GM12801 (cell line): ENCODE measurements around the gene PHTF2.

Experiments used
- TF ChIP-seq, protein P1 (sequence below): IDR thresholded peaks from one replicate; pipeline ENCODE4 v1.5.1; 2011; ENCODE audit warnings: control low read depth; ENCODE audit not compliant: insufficient read length; ENCODE audit errors: extremely low read depth

PHTF2 gene

DNA sequence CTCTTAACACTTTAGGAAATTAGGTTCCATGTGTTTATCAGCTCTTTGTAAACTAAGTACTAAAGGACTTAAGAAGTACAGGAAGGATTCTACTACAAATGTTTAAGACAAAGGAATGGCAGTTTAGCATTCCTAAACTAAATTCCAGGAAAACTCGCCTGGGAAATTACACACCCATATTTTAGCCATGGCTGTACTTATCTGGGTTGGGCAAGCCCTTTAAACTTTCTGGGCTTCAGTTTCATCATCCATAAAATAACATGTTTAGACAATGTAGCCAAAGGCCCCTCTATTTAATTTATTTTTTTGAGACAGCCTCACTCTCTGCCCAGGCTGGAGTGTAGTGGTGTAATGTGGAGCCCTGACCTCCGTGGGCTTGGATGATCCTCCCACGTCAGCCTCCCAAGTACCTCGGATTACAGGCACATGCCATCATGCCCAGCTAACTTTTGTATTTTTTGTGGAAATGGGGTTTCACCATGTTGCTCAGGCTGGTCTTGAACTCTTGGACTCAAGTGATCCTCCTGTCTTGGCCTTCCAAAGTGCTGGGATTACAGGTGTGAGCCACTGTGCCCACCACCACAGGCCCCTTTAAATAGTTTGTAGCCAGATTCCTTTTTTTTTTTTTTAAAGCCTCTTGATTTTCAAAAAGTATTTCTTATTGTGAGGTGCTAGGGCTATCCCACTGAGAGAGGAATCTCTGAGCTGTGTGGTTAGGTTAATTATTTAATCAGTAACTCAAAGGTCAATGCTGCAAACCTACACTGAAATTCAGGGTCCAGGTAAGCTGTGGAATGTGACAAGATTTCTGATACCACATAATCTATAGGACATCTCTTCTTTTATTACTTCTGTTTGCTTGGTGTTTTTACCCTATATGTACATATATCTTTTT lies 32.4 kb upstream of the PHTF2 start:
- TF ChIP-seq, protein P1, sequence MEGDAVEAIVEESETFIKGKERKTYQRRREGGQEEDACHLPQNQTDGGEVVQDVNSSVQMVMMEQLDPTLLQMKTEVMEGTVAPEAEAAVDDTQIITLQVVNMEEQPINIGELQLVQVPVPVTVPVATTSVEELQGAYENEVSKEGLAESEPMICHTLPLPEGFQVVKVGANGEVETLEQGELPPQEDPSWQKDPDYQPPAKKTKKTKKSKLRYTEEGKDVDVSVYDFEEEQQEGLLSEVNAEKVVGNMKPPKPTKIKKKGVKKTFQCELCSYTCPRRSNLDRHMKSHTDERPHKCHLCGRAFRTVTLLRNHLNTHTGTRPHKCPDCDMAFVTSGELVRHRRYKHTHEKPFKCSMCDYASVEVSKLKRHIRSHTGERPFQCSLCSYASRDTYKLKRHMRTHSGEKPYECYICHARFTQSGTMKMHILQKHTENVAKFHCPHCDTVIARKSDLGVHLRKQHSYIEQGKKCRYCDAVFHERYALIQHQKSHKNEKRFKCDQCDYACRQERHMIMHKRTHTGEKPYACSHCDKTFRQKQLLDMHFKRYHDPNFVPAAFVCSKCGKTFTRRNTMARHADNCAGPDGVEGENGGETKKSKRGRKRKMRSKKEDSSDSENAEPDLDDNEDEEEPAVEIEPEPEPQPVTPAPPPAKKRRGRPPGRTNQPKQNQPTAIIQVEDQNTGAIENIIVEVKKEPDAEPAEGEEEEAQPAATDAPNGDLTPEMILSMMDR: no peak

DNA sequence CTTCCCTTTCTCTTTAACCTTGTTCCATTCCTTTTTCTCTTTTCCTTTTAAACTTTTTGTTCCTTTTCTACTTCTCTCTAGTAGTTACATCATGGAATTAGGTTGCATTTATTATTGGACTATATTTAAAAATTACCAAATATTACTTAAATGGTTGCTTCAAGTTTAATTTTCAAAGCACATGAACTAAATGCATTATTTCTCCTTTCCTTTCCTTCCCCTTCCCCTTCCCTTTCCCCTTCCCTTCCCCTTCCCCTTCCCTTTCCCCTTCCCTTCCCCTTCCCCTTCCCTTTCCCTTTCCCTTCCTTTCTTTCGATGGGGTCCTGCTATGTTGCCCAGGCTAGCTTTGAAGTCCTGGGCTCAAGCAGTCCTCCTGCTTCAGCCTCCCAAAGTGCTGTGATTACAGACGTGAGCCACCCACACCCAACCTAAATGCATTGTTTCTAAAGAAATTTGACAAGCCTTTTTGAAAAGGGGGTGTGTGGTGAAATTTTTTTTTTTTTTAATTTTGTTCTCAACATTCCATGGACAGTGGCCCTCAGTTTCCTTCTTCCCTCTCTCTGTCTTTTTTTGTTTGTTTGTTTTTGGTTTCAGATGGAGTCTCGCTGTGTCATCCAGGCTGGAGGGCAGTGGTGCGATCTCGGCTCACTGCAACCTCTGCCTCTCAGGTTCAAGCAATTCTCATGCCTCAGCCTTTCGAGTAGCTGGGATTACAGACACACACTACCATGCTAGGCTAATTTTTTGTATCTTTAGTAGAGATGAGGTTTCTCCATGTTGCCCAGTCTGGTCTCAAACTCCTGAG lies 31.6 kb upstream of the PHTF2 start:
- TF ChIP-seq, protein P1: no peak

DNA sequence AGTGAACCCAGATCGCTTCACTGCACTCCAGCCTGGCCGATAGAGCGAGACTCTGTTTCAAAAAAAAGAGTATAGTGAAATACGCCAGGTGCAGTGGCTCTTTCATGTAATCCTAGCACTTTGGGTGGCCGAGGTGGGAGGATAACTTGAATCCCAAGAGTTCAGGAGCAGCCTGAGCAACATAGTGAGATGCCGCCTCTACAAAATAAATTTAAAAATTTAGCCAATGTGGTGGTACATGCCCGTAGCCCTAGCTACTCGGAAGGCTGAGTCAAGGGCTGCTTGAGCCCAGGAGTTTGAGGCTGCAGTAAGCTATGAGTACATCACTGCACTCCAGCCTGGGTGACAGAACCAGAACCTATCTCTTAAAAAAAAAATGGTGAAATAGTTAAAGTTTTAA lies 28.3 kb upstream of the PHTF2 start:
- TF ChIP-seq, protein P1: no peak

DNA sequence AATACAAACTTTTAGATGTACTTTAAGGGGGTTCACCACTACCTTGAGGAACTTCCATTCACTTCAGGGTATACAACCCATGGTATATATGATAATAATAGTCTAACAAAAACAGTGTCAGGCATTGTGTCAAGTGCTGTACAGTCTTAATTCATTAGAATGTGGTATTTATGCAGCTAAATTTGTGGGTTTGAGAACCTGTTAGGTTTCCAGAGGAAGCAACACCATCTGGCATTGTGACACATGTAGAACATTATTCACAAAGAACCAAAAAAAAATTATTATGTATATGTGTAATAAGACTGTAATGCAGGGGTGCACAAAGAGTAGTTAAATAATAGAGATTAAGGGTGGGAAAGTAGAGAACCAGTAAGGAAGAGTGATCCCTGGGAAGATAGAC lies 26.7 kb upstream of the PHTF2 start:
- TF ChIP-seq, protein P1: no peak

DNA sequence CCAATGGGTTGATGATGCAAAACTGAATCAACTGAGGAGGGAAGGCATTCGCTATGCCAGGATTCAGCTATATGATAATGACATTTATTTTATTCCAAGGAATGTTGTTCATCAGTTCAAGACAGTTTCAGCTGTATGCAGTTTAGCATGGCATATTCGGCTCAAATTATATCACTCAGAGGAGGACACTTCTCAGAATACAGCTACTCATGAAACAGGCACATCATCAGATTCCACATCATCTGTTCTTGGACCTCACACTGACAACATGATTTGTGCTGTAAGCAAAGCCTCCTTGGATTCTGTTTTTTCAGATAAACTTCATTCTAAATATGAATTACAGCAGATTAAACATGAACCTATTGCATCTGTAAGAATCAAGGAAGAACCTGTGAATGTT lies 20.0 kb upstream of the PHTF2 start:
- TF ChIP-seq, protein P1: no peak

DNA sequence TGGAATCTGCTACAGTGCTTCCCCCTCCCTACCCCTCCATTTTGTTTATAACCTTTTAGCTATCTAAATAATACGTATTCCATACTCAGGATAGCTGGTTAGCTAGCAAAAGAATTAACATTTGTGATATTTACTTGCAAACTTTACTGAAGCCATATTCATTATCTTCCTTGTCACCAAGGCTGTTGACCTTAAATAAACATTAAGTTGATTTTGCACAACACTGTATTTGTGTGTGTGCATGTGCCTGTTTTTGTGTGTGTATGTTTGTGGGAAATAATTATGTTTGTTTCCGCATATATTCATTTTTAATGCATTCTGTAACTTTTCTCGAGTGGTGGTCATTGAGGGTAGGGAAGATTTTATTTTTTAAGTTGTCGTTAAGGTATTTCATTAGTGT lies 16.2 kb upstream of the PHTF2 start:
- TF ChIP-seq, protein P1: no peak

DNA sequence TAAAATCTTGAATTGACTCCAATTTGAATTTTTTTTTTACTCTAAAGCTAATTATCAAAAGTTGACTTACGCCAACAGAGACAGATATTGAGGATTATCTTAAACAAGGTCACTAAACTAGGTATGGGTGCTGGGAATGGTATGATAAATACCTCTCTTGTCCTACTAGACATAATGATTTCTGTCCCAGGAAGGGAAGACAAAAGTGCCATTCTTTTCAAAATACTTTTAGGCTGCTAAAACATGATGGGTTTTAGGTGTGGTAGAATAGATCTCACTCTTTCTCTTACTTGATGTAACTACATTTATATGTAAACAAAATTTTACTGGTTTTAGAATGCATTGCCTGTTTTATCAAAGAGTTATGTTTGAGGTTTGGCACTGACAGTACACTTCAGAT lies 15.5 kb upstream of the PHTF2 start:
- TF ChIP-seq, protein P1: no peak
